Epithelial cell of proximal tubule (primary cell): Measurements from ENCODE around the gene WDR64. TPM values are rescaled to one million over a fixed set of nuclear protein-coding genes. Genes with fewer than 3 reads are reported as not detected.

Experiments used
- DNase-seq: peaks from one replicate; pipeline ENCODE4 v3.0.0-alpha.2; 2011; ENCODE audit warnings: low read depth
- H3K4me3 ChIP-seq: 2 replicates; pipeline ENCODE4 v1.5.1; 2011; ENCODE audit warnings: low read depth, mild to moderate bottlenecking, low read length
- CTCF ChIP-seq: conservative IDR thresholded peaks from 2 replicates; pipeline ENCODE4 v1.5.1; 2012; ENCODE audit warnings: low read depth, mild to moderate bottlenecking, low read length
- total RNA-seq: library from RNA; depleted of rRNA; stranded (reverse); fragments of >200 nt; gene quantifications from 2 replicates; pipeline ENCODE4 v1.2.3, GENCODE V29; 2015

The WDR64 gene
- total RNA-seq, 1 donor from 2014 or later = not detected

GRCh38 chr1:241778117-241778516, 126.0 kb downstream of the WDR64 start:
- H3K4me3 ChIP-seq = no peak overlapping the region
- TF ChIP-seq CTCF = no peak
- no peak for DNase-seq

- no peak for DNase-seq
- no peak overlapping the region for H3K4me3 ChIP-seq
These were observed 127.8 kb downstream of the WDR64 start for GRCh38 chr1:241779897-241780296.

GRCh38 chr1:241782396-241782795, 130.3 kb downstream of the WDR64 start:
- no peak for TF ChIP-seq CTCF
- no peak for DNase-seq
- no peak overlapping the region for H3K4me3 ChIP-seq

More at GRCh38 chr1:241779897-241780296, 127.8 kb downstream of the WDR64 start:
- TF ChIP-seq CTCF = no peak

- TF ChIP-seq CTCF = no peak
- DNase-seq = no peak
- H3K4me3 ChIP-seq = no peak overlapping the region
These were observed 135.6 kb downstream of the WDR64 start for GRCh38 chr1:241787691-241788090.

- TF ChIP-seq CTCF = no peak
- DNase-seq = no peak
- no peak overlapping the region for H3K4me3 ChIP-seq
These were observed 137.0 kb downstream of the WDR64 start for GRCh38 chr1:241789061-241789460.

- no peak for DNase-seq
- no peak overlapping the region for H3K4me3 ChIP-seq
- no peak for TF ChIP-seq CTCF
These were observed 147.3 kb downstream of the WDR64 start for GRCh38 chr1:241799416-241799815.

GRCh38 chr1:241800640-241801039, 148.6 kb downstream of the WDR64 start:
- DNase-seq = no peak
- no peak overlapping the region for H3K4me3 ChIP-seq

More at GRCh38 chr1:241800640-241801039, 148.6 kb downstream of the WDR64 start:
- TF ChIP-seq CTCF = no peak
